ENCODE data around the gene ZNF732.
"Not testable (repeated sequence)": the region's sequence is repeated elsewhere in the genome, so short reads cannot be mapped to it uniquely, and the experiment has no call there.

ZNF732 gene

DNA sequence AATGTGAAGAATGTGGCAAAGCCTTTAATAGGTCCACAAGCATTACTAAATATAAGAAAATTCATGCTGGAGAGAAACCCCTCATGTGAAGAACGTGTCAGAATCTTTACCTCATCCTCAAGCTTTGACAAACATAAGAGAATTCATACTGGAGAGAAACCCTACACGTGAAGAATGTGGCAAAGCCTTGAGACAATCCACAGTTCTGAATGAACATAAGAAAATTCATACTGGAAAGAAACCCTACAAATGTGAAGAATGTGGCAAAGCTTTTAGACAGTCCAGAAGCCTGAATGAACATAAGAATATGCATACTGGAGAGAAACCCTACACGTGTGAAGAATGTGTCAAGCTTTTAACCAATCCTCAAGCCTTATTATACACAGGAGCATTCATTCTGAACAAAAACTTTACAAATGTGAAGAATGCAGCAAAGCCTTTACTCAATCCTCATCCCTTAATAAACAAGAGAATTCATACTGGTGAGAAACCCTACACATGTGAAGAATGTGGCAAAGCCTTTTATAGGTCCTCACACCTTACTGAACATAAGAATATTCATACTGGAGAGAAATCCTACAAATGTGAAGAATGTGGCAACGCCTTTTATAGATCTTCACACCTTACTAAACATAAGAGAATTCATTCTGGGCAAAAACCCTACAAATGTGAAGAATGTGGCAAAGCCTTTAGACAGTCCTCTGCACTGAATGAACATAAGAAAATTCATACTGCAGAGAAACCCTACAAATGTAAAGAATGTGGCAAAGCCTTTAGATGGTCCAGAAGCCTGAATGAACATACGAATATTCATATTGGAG, 51.1 kb downstream of the ZNF732 start:
- DNase-seq (ENCODE audit: low read depth) = no peak
- H3K4me3 ChIP-seq (ENCODE audit: control insufficient read depth, low read depth, low read length) = no peak overlapping the region
- TF ChIP-seq CTCF (IDR thresholded peaks at IDR 0.05; ENCODE audit: control insufficient read depth, insufficient read depth, low read depth, low read length, missing control alignments) = no peak

- no peak overlapping the region for H3K4me3 ChIP-seq (ENCODE audit: control insufficient read depth, low read depth, low read length)
- TF ChIP-seq CTCF (IDR thresholded peaks at IDR 0.05; ENCODE audit: control insufficient read depth, insufficient read depth, low read depth, low read length, missing control alignments) = no peak
- no peak for DNase-seq (ENCODE audit: low read depth)
Observed at GRCh38 chr4:252065-252601, 53.1 kb downstream of the ZNF732 start.

- no peak overlapping the region for H3K4me3 ChIP-seq (ENCODE audit: control insufficient read depth, low read depth, low read length)
- TF ChIP-seq CTCF (IDR thresholded peaks at IDR 0.05; ENCODE audit: control insufficient read depth, insufficient read depth, low read depth, low read length, missing control alignments) = peak; percentile 49
- peak; percentile 1 for DNase-seq (ENCODE audit: low read depth)
Observed at GRCh38 chr4:244471-244870, 60.8 kb downstream of the ZNF732 start.

DNA sequence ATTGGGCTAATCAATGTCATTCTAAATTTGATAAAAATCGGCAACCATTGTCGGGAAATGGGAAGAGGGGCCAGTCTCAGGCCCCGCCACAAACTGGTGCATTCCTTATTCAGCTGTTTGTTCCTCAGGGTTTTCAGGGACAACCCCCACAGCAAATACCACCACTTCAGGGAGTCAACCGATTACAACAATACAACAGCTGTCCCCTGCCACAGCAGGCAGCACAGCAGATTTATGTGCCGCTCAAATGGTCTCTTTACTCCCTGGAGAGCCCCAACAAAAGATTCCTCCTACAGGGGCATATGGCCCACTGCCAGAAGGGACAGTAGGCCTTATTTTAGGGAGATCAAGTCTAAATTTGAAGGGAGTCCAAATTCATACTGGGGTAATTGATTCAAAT, 61.8 kb downstream of the ZNF732 start:
- H3K4me3 ChIP-seq (ENCODE audit: control insufficient read depth, low read depth, low read length) = no peak overlapping the region
- no peak for DNase-seq (ENCODE audit: low read depth)
- no peak for TF ChIP-seq CTCF (IDR thresholded peaks at IDR 0.05; ENCODE audit: control insufficient read depth, insufficient read depth, low read depth, low read length, missing control alignments)

- peak; percentile 67 for TF ChIP-seq CTCF (IDR thresholded peaks at IDR 0.05; ENCODE audit: control insufficient read depth, insufficient read depth, low read depth, low read length, missing control alignments)
- peak; percentile 17 for DNase-seq (ENCODE audit: low read depth)
- H3K4me3 ChIP-seq (ENCODE audit: control insufficient read depth, low read depth, low read length) = peak overlapping the region; percentile 23; the same call in 1 of the 2 replicates
Observed at GRCh38 chr4:242121-242848, 63.0 kb downstream of the ZNF732 start.

DNA sequence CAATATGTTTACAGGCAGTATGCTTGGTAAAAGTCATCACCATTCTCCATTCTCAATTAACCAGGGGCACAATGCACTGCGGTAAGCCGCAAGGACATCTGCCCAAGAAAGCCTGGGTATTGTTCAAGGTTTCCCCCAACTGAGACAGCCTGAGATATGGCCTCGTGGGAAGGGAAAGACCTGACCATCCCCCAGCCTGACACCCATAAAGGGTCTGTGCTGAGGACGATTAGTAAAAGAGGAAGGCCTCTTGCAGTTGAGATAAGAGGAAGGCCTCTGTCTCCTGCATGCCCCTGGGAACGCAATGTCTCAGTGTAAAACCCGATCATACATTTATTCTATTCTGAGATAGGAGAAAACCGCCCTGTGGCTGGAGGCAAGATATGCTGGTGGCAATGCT, 63.9 kb downstream of the ZNF732 start:
- DNase-seq (ENCODE audit: low read depth); H3K4me3 ChIP-seq (ENCODE audit: control insufficient read depth, low read depth, low read length): not testable (repeated sequence)

- no peak for TF ChIP-seq CTCF (IDR thresholded peaks at IDR 0.05; ENCODE audit: control insufficient read depth, insufficient read depth, low read depth, low read length, missing control alignments)
- DNase-seq (ENCODE audit: low read depth) = no peak
- H3K4me3 ChIP-seq (ENCODE audit: control insufficient read depth, low read depth, low read length) = no peak overlapping the region
Observed at GRCh38 chr4:236028-236427, 69.2 kb downstream of the ZNF732 start.

Measured in AG09309 (cell line).